K562 (cell line): ENCODE results near the gene C10orf105. TPM values are rescaled to one million over a fixed set of nuclear protein-coding genes. Genes with fewer than 3 reads are reported as not detected.
A peak's percentile ranks its signal among the peaks of the same experiment; 100 is the strongest.

Experiments
- ATF2 ChIP-seq: sonication (generic); formaldehyde crosslinking; IDR thresholded peaks from 2 replicates; pipeline ENCODE4 v1.8.1; 2022; ENCODE audit warnings: missing genetic modification reagents
- CREB3 ChIP-seq: fragments of 450-650 bp; conservative IDR thresholded peaks from 2 replicates; pipeline ENCODE4 v1.6.1; 2016; ENCODE audit warnings: missing genetic modification characterization, low read depth, mild to moderate bottlenecking, missing compliant biosample characterization, moderate library complexity
- CREM ChIP-seq: IDR thresholded peaks from 2 replicates; pipeline ENCODE4 v1.6.1; 2014; ENCODE audit warnings: antibody characterized with exemption, low read depth
- DDX20 ChIP-seq: fragments of 450-650 bp; IDR thresholded peaks from 2 replicates; pipeline ENCODE4 v1.6.1; 2016; ENCODE audit warnings: missing genetic modification characterization, low read depth, mild to moderate bottlenecking, missing compliant biosample characterization, moderate library complexity
- E2F6 ChIP-seq, 2 experiments: IDR thresholded peaks; 2 replicates each; pipeline ENCODE4 v1.6.1; 2011; ENCODE audit warnings: borderline replicate concordance in 1 of 2, control low read depth in 1 of 2, low read depth in 1 of 2, low read length in 1 of 2, mild to moderate bottlenecking in 1 of 2, mixed read lengths in 1 of 2, moderate library complexity in 1 of 2; ENCODE audit not compliant: insufficient read depth in 1 of 2, insufficient read length in 1 of 2, poor library complexity in 1 of 2, severe bottlenecking in 1 of 2; ENCODE audit errors: extremely low read depth in 1 of 2
- E4F1 ChIP-seq: fragments of 250-450 bp; sonication (Bioruptor Pico); IDR thresholded peaks from 2 replicates; pipeline ENCODE4 v1.5.0; 2021; ENCODE audit warnings: mild to moderate bottlenecking, borderline replicate concordance
- GATAD2A ChIP-seq: fragments of 450-650 bp; IDR thresholded peaks from 2 replicates; pipeline ENCODE4 v1.6.1; 2017
- GTF2E2 ChIP-seq: fragments of 200-800 bp; sonication (Bioruptor generic); IDR thresholded peaks from 2 replicates; pipeline ENCODE4 v1.6.1; 2016; ENCODE audit warnings: missing genetic modification characterization, missing compliant biosample characterization
- MAFK ChIP-seq: IDR thresholded peaks from 2 replicates; pipeline ENCODE4 v1.6.1; 2011; ENCODE audit warnings: low read length, improper control_type of control experiment
- MEIS2 ChIP-seq: fragments of 450-650 bp; IDR thresholded peaks from 2 replicates; pipeline ENCODE4 v1.6.1; 2014; ENCODE audit warnings: mild to moderate bottlenecking; ENCODE audit not compliant: partially characterized antibody
- MYC ChIP-seq, 2 experiments: fragments of 250-450 bp in 1 of 2; sonication (Bioruptor Pico) in 1 of 2; IDR thresholded peaks; 2 replicates each; pipeline versions ENCODE4 v1.5.1 to v1.6.1; 2012 to 2021; ENCODE audit warnings: low read depth in 2 of 2, borderline replicate concordance in 1 of 2, improper control_type of control experiment in 1 of 2, low read length in 1 of 2, mild to moderate bottlenecking in 1 of 2, moderate library complexity in 1 of 2
- OTX1 ChIP-seq: fragments of 450-650 bp; formaldehyde crosslinking; IDR thresholded peaks from 2 replicates; pipeline ENCODE4 v1.4.0; 2022; ENCODE audit warnings: mild to moderate bottlenecking
- RFX5 ChIP-seq: IDR thresholded peaks from 2 replicates; pipeline ENCODE4 v1.6.1; 2011; ENCODE audit warnings: low read depth, mild to moderate bottlenecking, improper control_type of control experiment, low read length
- SMARCB1 ChIP-seq: IDR thresholded peaks from 2 replicates; pipeline ENCODE4 v1.6.1; 2011; ENCODE audit warnings: improper control_type of control experiment, low read depth; ENCODE audit not compliant: insufficient read length
- SPI1 ChIP-seq: IDR thresholded peaks from 2 replicates; pipeline ENCODE4 v1.6.1; 2011; ENCODE audit warnings: low read depth, low read length, control low read depth, borderline replicate concordance
- TFAP4 ChIP-seq: sonication (generic); formaldehyde crosslinking; IDR thresholded peaks from 2 replicates; pipeline ENCODE4 v1.8.0; 2022; ENCODE audit warnings: missing genetic modification reagents, mild to moderate bottlenecking, moderate library complexity, borderline replicate concordance
- USF1 ChIP-seq: sonication (generic); formaldehyde crosslinking; IDR thresholded peaks from 2 replicates; pipeline ENCODE4 v1.9.0; 2022; ENCODE audit warnings: mild to moderate bottlenecking, missing genetic modification reagents
- ZNF24 ChIP-seq: fragments of 450-650 bp; IDR thresholded peaks from 2 replicates; pipeline ENCODE4 v1.6.1; 2016
- ZNF347 ChIP-seq: fragments of 450-650 bp; formaldehyde crosslinking; IDR thresholded peaks from 2 replicates; pipeline ENCODE4 v1.4.0; 2020; ENCODE audit warnings: low read depth, mild to moderate bottlenecking, moderate library complexity
- ZNF695 ChIP-seq: fragments of 450-650 bp; formaldehyde crosslinking; IDR thresholded peaks from 2 replicates; pipeline ENCODE4 v1.4.0; 2020; ENCODE audit warnings: mild to moderate bottlenecking, moderate library complexity
- polyA plus RNA-seq, 8 experiments: library from polyadenylated mRNA; depleted of rRNA in 4 of 8; stranded (reverse) in 5 of 8; unstranded in 3 of 8; fragments of >200 nt; fragmentation: Nextera tagmentation in 2 of 8; fragmentation: Illumina TruSeq in 1 of 8; extraction: Ambion mirVana in 2 of 8; extraction: Trizol in 1 of 8; gene quantifications; 2 replicates each; pipeline versions ENCODE4 v1.2.1 to v1.2.3, GENCODE V29; 2011 to 2014; ENCODE audit warnings: inconsistent platforms in 1 of 8, missing spikeins in 1 of 8
- total RNA-seq, 7 experiments: library from RNA; depleted of rRNA in 6 of 7; stranded (reverse); fragments of >200 nt in 6 of 7; fragmentation: Illumina TruSeq in 2 of 7; extraction: Trizol in 2 of 7; gene quantifications; 2 replicates each; pipeline versions ENCODE4 v1.2.1 to v1.2.3, GENCODE V29; 2011 to 2021; ENCODE audit warnings: low replicate concordance in 1 of 7

Gene C10orf105
- total and polyA plus RNA-seq, 9 of the 15 experiments (the other 6 are each of a cell fraction or from before 2014, with no cell fraction given): 0.03 to 0.25 (median 0.04) TPM; not detected in 3

GRCh38 chr10:71694567-71694968, 25.0 kb downstream of the C10orf105 start (continued):
- peak; percentile 86; the same call in 1 of the 2 replicates for TF ChIP-seq TFAP4
- TF ChIP-seq OTX1 (CRISPR knock-in tag): no peak
- 0 out of 2 replicates have a peak, but pooled peaks have one; percentile 27 for TF ChIP-seq E4F1 (CRISPR knock-in tag)
- TF ChIP-seq SPI1: peak; percentile 98
- TF ChIP-seq MYC (IDR thresholded peaks at IDR 0.05; ENCODE audit: low read depth, low read length): no peak
- no peak for TF ChIP-seq MYC (CRISPR knock-in tag; IDR thresholded peaks at IDR 0.05; ENCODE audit: borderline replicate concordance, low read depth)
- no peak for TF ChIP-seq CREM
- TF ChIP-seq CREB3: no peak
- TF ChIP-seq ZNF347 (CRISPR knock-in tag): no peak
- no peak for TF ChIP-seq ZNF695 (CRISPR knock-in tag)
- TF ChIP-seq MEIS2: no peak
- TF ChIP-seq SMARCB1: no peak
- no peak for TF ChIP-seq MAFK
- TF ChIP-seq ATF2 (CRISPR knock-in tag): no peak
- no peak for TF ChIP-seq DDX20
- no peak for TF ChIP-seq ZNF24
- TF ChIP-seq GATAD2A: no peak
- TF ChIP-seq RFX5: no peak
- TF ChIP-seq USF1: peak; percentile 9; the same call in 1 of the 2 replicates
- peak in 1 of 2 experiments; percentile 31 for TF ChIP-seq E2F6 (IDR thresholded peaks at IDR 0.05; ENCODE audit: borderline replicate concordance in 1 of 2, extremely low read depth in 1 of 2, insufficient read depth in 1 of 2, insufficient read length in 1 of 2, low read depth in 1 of 2, low read length in 1 of 2, poor library complexity in 1 of 2, severe bottlenecking in 1 of 2)
- no peak for TF ChIP-seq GTF2E2 (tag)
